Activated naive CD8-positive, alpha-beta T cell treated with anti-CD3 and anti-CD28 coated beads, Interleukin-2, amount 10 ng/mL, durations not matched to agents 7 days and 5 days (primary cell): ENCODE results near the gene HCRTR1. TPM values are rescaled to one million over a fixed set of nuclear protein-coding genes. Genes with fewer than 3 reads are reported as not detected.
A peak's percentile ranks its signal among the peaks of the same experiment; 100 is the strongest.

Experiments
- ATAC-seq: fragments of 150-1000 bp; cut with Tn5 transposase; one replicate; pipeline ENCODE4 v1.10.0; 2021; ENCODE audit warnings: low read depth, moderate library complexity
- POLR2A ChIA-PET: fragments of 350-600 bp; sonication (Branson Sonifier 250); formaldehyde crosslinking; loops from one replicate; lab custom pipeline; 2021; ENCODE audit warnings: antibody characterized with exemption; lab: Charles Lee
- DNase-seq: peaks from one replicate; pipeline ENCODE4 v3.0.0; 2021
- H3K27ac Mint-ChIP-seq: one replicate; pipeline ENCODE4 v1.8.0; 2022; ENCODE audit warnings: mild to moderate bottlenecking, mixed read lengths
- H3K27me3 Mint-ChIP-seq: one replicate; pipeline ENCODE4 v1.8.0; 2022; ENCODE audit warnings: mild to moderate bottlenecking, moderate library complexity, mixed read lengths
- H3K36me3 Mint-ChIP-seq: one replicate; pipeline ENCODE4 v1.8.0; 2021; ENCODE audit warnings: mild to moderate bottlenecking, mixed read lengths
- H3K4me1 Mint-ChIP-seq: one replicate; pipeline ENCODE4 v1.8.0; 2021; ENCODE audit warnings: mixed read lengths
- H3K4me3 Mint-ChIP-seq: one replicate; pipeline ENCODE4 v1.8.0; 2022; ENCODE audit warnings: mild to moderate bottlenecking, moderate library complexity, mixed read lengths
- H3K9me3 Mint-ChIP-seq: one replicate; pipeline ENCODE4 v1.8.0; 2021; ENCODE audit warnings: mixed read lengths
- total RNA-seq, 2 experiments: library from RNA; stranded (reverse); gene quantifications; one replicate each; pipeline ENCODE4 v1.2.3, GENCODE V29; 2021

Gene HCRTR1
- total RNA-seq, 2 experiments from 2014 or later: not detected

DNA sequence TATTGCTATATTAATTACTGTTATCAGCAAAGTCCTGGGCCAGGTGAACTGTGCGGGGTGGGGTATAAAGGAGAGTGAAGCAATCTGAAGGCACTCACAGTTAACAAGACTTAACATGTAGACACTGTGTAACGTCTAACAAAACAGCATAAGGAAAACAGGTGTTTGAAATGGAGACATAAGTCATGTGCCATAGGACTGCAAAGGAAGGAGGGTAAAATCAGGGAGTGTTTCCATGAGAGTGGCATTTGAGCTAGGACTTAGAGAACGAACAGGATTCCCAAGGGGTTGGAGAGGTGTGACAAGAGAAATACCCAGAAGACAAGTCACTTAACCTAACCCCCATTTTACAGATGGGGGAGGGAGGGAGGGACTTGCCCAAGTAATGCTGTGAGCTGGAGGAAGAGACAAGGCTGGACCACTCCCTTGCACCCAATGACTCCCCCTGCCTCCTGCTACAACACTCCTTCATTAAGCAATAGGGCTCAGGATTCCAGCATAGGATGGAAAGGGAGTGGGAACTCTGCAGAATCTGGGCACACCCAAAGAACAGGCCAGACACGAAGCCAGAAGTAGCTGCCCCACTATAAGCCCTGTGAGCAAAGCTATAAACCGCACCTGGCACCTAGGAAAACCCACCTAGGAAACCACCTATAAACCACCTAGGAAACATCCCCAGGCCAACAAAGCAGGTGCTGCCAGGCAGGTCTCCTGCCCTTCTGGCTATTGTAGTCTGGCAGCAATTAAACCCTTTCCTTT is 20.6 kb downstream of the HCRTR1 start:
- H3K36me3 Mint-ChIP-seq: no peaks in the 10 kb centered on the region
- ATAC-seq (no peak), DNase-seq (no peak)
- POLR2A ChIA-PET: no interaction called here
- H3K27ac Mint-ChIP-seq: no peak overlapping the region
- no peak overlapping the region for H3K4me3 Mint-ChIP-seq
- peaks cover 19% of the 10 kb centered on the region for H3K4me1 Mint-ChIP-seq
- H3K27me3 Mint-ChIP-seq: no peaks in the 10 kb centered on the region
- H3K9me3 Mint-ChIP-seq: no peaks in the 10 kb centered on the region

GRCh38 chr1:31639543-31639942 is 22.1 kb downstream of the HCRTR1 start:
- no peak for ATAC-seq
- no peak overlapping the region for H3K4me3 Mint-ChIP-seq

DNA sequence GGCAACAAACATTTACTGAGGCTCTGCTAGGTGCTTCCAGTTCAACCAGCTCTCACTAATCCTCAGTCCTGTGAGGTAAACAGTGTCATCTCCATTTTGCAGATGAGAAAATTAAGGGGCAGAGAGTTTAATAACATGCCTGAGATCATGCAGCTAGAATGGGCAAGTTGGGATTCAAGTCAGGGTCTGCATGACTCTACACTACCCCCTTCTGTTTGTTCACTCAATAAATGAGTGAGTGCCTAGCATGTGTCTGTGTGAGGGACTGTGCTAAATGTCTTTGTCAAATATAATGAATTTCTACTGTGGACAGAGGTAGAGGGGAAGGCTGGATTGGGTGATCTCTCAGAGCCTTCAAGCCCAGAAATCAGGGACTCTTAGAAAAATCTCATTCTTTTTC is 22.7 kb downstream of the HCRTR1 start:
- ATAC-seq: no peak
- Mint-ChIP-seq H3K27ac (no peak overlapping the region), H3K4me1 (peaks cover 27% of the 10 kb centered on the region), H3K4me3 (no peak overlapping the region), H3K9me3 (no peaks in the 10 kb centered on the region), H3K36me3 (no peaks in the 10 kb centered on the region), H3K27me3 (no peaks in the 10 kb centered on the region)
- DNase-seq: no peak
- POLR2A ChIA-PET: no interaction called here

More at GRCh38 chr1:31639543-31639942, 22.1 kb downstream of the HCRTR1 start:
- Mint-ChIP-seq H3K36me3 (no peaks in the 10 kb centered on the region), H3K27me3 (no peaks in the 10 kb centered on the region), H3K27ac (no peak overlapping the region), H3K9me3 (no peaks in the 10 kb centered on the region), H3K4me1 (peaks cover 26% of the 10 kb centered on the region)
- POLR2A ChIA-PET: no interaction called here
- DNase-seq: no peak

- H3K27me3 Mint-ChIP-seq: no peaks in the 10 kb centered on the region
- no peaks in the 10 kb centered on the region for H3K9me3 Mint-ChIP-seq
- peaks cover 32% of the 10 kb centered on the region for H3K4me1 Mint-ChIP-seq
- no peak overlapping the region for H3K4me3 Mint-ChIP-seq
- no peak for ATAC-seq
- no peak for DNase-seq
- H3K36me3 Mint-ChIP-seq: no peaks in the 10 kb centered on the region
- H3K27ac Mint-ChIP-seq: no peak overlapping the region
- POLR2A ChIA-PET: no interaction called here
Measured at GRCh38 chr1:31640964-31641363, 23.5 kb downstream of the HCRTR1 start.

DNA sequence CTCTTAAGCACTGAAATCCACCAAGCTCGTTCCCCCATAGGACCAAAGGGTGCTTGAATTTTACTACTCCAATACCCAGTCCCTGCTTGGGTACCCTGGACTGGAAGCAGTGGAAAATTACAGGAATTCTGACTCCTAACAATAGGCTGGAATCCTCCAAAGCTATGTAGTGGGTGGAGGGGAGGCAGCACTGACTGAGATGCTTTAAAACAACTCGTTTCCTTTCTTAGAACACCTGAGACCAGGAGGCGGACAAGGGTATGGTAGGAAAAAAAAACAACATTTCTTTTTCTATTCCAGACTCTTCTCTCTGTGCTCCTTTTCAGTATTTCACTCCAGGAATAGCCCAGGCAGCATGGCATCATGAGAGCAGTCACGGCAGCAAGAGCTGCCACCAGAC is 24.9 kb downstream of the HCRTR1 start:
- Mint-ChIP-seq H3K4me3 (no peak overlapping the region), H3K4me1 (peaks cover 34% of the 10 kb centered on the region), H3K36me3 (peaks cover 3% of the 10 kb centered on the region), H3K27me3 (no peaks in the 10 kb centered on the region), H3K27ac (no peak overlapping the region), H3K9me3 (no peaks in the 10 kb centered on the region)
- ATAC-seq (no peak), DNase-seq (no peak)
- POLR2A ChIA-PET: no interaction called here

DNA sequence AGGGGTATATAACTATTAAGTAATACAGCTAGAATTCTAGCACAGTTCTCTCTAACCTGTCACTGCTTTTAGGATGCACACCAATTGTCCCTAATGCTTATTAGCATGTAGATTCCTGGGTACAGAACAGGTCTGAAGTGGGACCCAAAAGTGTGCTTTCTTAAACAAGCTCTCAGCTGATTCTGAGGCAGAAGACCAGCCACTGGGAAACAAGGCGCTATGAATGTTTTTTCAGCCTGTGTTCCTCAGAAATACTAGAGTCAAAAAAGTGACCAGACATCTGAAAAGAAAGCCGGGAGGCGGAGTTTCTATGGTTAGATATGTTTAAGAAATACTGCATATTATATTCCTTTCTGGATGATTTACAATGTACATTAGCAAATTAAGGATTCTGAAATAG is 25.4 kb downstream of the HCRTR1 start:
- H3K27ac Mint-ChIP-seq: no peak overlapping the region
- H3K9me3 Mint-ChIP-seq: no peaks in the 10 kb centered on the region
- POLR2A ChIA-PET: no interaction called here
- ATAC-seq (no peak), DNase-seq (no peak)
- peaks cover 30% of the 10 kb centered on the region for H3K4me1 Mint-ChIP-seq
- no peak overlapping the region for H3K4me3 Mint-ChIP-seq
- no peaks in the 10 kb centered on the region for H3K27me3 Mint-ChIP-seq
- peaks cover 3% of the 10 kb centered on the region for H3K36me3 Mint-ChIP-seq

GRCh38 chr1:31643976-31644559 is 26.6 kb downstream of the HCRTR1 start:
- POLR2A ChIA-PET: interaction anchor here (0.6 to 1.8 kb wide), 9 partner anchors 9 to 557 kb away, joined by 3 to 8 read pairs (median 3); partner anchors contain the start of genes SNRNP40, TMEM39B and ZCCHC17
- Mint-ChIP-seq H3K4me3 (peak overlapping the region; percentile 92), H3K4me1 (peaks cover 24% of the 10 kb centered on the region), H3K36me3 (peaks cover 3% of the 10 kb centered on the region), H3K9me3 (no peaks in the 10 kb centered on the region), H3K27ac (peak overlapping the region; percentile 99), H3K27me3 (no peaks in the 10 kb centered on the region)
- ATAC-seq: peak; percentile 59
- DNase-seq: no peak

- peak; percentile 99 for DNase-seq
Measured at GRCh38 chr1:31644560-31645273, 27.2 kb downstream of the HCRTR1 start, which contains the start of gene PEF1. PEF1 (minus strand) TSS chr1:31644876; CDS start chr1:31644864, 12 bp downstream.

GRCh38 chr1:31645274-31645568 is 27.7 kb downstream of the HCRTR1 start:
- DNase-seq (no peak), ATAC-seq (no peak)
- Mint-ChIP-seq H3K4me1 (peaks cover 24% of the 10 kb centered on the region), H3K27me3 (no peaks in the 10 kb centered on the region), H3K27ac (peak overlapping the region; percentile 99), H3K36me3 (peaks cover 3% of the 10 kb centered on the region), H3K4me3 (peak overlapping the region; percentile 92), H3K9me3 (no peaks in the 10 kb centered on the region)
- POLR2A ChIA-PET: interaction anchor here (0.6 to 1.8 kb wide), 13 partner anchors 8 to 427 kb away, joined by 3 to 8 read pairs (median 4); partner anchors contain the start of genes PTP4A2, SNRNP40, TMEM39B and ZCCHC17

More at GRCh38 chr1:31644560-31645273, 27.2 kb downstream of the HCRTR1 start, which contains the start of gene PEF1:
- Mint-ChIP-seq H3K9me3 (no peaks in the 10 kb centered on the region), H3K4me1 (peaks cover 24% of the 10 kb centered on the region), H3K27me3 (no peaks in the 10 kb centered on the region), H3K36me3 (peaks cover 3% of the 10 kb centered on the region), H3K27ac (peak within 1 kb of the TSS; percentile 99), H3K4me3 (peak within 1 kb of the TSS; percentile 92)
- POLR2A ChIA-PET: interaction anchor here (0.6 to 1.8 kb wide), 15 partner anchors 8 to 557 kb away, joined by 3 to 8 read pairs (median 3); partner anchors contain the start of genes PTP4A2, SNRNP40, TMEM39B and ZCCHC17
- peak; percentile 86 for ATAC-seq

DNA sequence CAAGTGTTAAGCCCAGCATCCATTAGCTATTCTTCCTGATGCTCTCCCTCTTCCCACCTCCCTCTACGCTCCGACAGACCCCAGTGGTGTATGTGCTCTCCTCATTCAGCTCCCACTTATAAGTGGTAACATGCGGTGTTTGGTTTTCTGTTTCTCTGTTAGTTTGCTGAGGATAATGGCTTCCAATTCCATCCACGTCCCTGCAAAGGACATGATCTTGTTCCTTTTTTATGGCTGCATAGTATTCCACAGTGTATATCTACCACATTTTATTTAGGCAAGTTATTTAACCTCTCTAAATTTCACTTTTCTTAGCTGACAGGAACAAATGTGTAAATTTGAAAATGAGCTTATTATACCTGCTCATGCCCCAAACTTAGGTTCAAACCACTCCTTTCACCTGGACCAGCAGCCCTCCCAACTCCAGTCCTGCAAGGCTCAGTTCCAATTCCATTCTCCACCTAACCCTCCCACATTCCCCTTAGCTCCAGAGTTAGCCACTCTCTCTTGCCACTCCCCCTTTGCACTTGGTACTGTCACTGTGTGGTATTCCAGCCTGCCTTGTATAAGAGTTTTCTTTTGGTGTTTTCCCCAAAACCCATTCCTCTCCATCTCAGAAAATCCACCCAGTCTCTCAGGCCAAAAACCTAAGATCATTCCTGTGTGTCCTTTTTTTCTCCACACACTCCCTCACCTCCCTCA is 28.9 kb downstream of the HCRTR1 start:
- ATAC-seq: no peak
- H3K4me3 Mint-ChIP-seq: peak overlapping the region; percentile 92
- peaks cover 24% of the 10 kb centered on the region for H3K4me1 Mint-ChIP-seq
- H3K27ac Mint-ChIP-seq: peak overlapping the region; percentile 34
- no peaks in the 10 kb centered on the region for H3K9me3 Mint-ChIP-seq
- DNase-seq: no peak
- H3K36me3 Mint-ChIP-seq: peaks cover 3% of the 10 kb centered on the region
- H3K27me3 Mint-ChIP-seq: no peaks in the 10 kb centered on the region
- POLR2A ChIA-PET: no interaction called here

DNA sequence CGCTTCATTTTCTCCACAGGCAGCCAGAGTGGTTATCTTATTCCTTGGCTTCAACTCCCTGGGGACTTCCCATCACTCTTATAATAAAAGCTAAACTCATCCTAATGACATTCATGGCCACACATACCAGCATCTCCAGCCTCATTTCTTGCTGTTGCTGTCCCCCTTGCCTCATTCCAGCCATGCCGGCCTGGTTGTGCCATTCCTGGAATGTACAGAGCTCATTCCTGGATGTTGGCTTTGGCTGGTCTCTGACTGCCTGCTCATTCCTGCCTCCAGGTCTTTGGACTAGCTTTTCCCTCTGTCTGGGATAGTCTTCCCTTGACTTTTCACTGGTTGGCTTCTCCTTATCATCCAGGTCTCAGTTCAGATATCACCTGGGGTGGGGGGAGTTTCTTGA is 29.6 kb downstream of the HCRTR1 start:
- ATAC-seq: no peak
- peaks cover 3% of the 10 kb centered on the region for H3K36me3 Mint-ChIP-seq
- no peaks in the 10 kb centered on the region for H3K9me3 Mint-ChIP-seq
- POLR2A ChIA-PET: no interaction called here
- H3K27ac Mint-ChIP-seq: peak overlapping the region; percentile 34
- no peak overlapping the region for H3K4me3 Mint-ChIP-seq
- peaks cover 24% of the 10 kb centered on the region for H3K4me1 Mint-ChIP-seq
- no peaks in the 10 kb centered on the region for H3K27me3 Mint-ChIP-seq
- DNase-seq: no peak

- peaks cover 24% of the 10 kb centered on the region for H3K4me1 Mint-ChIP-seq
- DNase-seq (no peak), ATAC-seq (no peak)
- POLR2A ChIA-PET: no interaction called here
- H3K27ac Mint-ChIP-seq: no peak overlapping the region
- no peaks in the 10 kb centered on the region for H3K9me3 Mint-ChIP-seq
- peaks cover 3% of the 10 kb centered on the region for H3K36me3 Mint-ChIP-seq
- no peaks in the 10 kb centered on the region for H3K27me3 Mint-ChIP-seq
- no peak overlapping the region for H3K4me3 Mint-ChIP-seq
Measured at GRCh38 chr1:31648190-31648589, 30.7 kb downstream of the HCRTR1 start.
